ENCODE measurements around the gene CARS2. TPM values are rescaled to one million over a fixed set of nuclear protein-coding genes. Genes with fewer than 3 reads are reported as not detected.

The CARS2 gene
- total and polyA plus RNA-seq, 7 donors: 35.4 to 77.5 (median 45.7) TPM

- Histone ChIP-seq H3K4me1 (no peaks in the 10 kb centered on the region), H3K27ac (no peak overlapping the region), H3K27me3 (no peaks in the 10 kb centered on the region), H3K4me3 (no peak overlapping the region), H3K9me3 (no peaks in the 10 kb centered on the region), H3K36me3 (peaks cover 6 to 78% (median 28%) of the 10 kb centered on the region in 4 donors)
- no peak for DNase-seq
- intact Hi-C loops (cut with DNase I): no loop called here
- 83 to 84% methylated on average over 23 of the region's 23 CpGs for WGBS, 2 donors
- no peak for TF ChIP-seq EP300 (IDR thresholded peaks at IDR 0.05)
Measured at GRCh38 chr13:110665491-110666254, 40.2 kb downstream of the CARS2 start.

- Histone ChIP-seq H3K4me1 (no peaks in the 10 kb centered on the region), H3K36me3 (peaks cover 6 to 75% (median 27%) of the 10 kb centered on the region in 4 donors), H3K27ac (peak overlapping the region in 2 of 4 donors; percentile 10 to 54), H3K27me3 (no peaks in the 10 kb centered on the region), H3K9me3 (no peaks in the 10 kb centered on the region), H3K4me3 (no peak overlapping the region)
- intact Hi-C loops (cut with DNase I): no loop called here
- 93 to 96% methylated on average over 11 of the region's 11 CpGs for WGBS, 2 donors
- TF ChIP-seq POLR2A (IDR thresholded peaks at IDR 0.05): no peak
- no peak for TF ChIP-seq EP300 (IDR thresholded peaks at IDR 0.05)
- TF ChIP-seq, protein P1, sequence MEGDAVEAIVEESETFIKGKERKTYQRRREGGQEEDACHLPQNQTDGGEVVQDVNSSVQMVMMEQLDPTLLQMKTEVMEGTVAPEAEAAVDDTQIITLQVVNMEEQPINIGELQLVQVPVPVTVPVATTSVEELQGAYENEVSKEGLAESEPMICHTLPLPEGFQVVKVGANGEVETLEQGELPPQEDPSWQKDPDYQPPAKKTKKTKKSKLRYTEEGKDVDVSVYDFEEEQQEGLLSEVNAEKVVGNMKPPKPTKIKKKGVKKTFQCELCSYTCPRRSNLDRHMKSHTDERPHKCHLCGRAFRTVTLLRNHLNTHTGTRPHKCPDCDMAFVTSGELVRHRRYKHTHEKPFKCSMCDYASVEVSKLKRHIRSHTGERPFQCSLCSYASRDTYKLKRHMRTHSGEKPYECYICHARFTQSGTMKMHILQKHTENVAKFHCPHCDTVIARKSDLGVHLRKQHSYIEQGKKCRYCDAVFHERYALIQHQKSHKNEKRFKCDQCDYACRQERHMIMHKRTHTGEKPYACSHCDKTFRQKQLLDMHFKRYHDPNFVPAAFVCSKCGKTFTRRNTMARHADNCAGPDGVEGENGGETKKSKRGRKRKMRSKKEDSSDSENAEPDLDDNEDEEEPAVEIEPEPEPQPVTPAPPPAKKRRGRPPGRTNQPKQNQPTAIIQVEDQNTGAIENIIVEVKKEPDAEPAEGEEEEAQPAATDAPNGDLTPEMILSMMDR (IDR thresholded peaks at IDR 0.05): no peak
- TF ChIP-seq POLR2AphosphoS5 (IDR thresholded peaks at IDR 0.05): peak in 1 of 4 donors; percentile 3
- no peak for DNase-seq
Measured at GRCh38 chr13:110664673-110665072, 41.2 kb downstream of the CARS2 start.

DNA sequence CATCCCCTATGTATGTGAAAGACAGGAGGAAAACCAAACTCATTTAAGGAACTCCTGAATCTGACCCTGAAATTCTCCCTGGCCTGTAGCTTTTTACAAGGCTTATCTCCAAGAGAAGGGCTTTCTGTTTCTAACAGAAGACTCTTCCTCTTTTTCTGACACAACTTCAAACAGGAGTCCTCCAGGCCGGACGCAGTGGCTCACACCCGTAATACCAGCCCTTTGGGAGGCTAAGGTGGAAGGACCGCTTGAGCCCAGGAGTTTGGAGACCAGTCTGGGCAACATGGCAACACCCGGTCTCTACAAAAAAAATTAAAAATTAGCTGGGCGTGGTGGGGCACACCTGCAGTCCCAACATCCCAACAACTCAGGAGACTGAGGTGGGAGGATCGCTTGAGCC is 41.9 kb downstream of the CARS2 start:
- TF ChIP-seq POLR2AphosphoS5 (IDR thresholded peaks at IDR 0.05): no peak
- TF ChIP-seq, protein P1 (IDR thresholded peaks at IDR 0.05): no peak
- WGBS, 2 donors: 92 to 95% methylated on average over 7 of the region's 7 CpGs
- Histone ChIP-seq H3K9me3 (no peaks in the 10 kb centered on the region), H3K4me1 (no peaks in the 10 kb centered on the region), H3K4me3 (no peak overlapping the region), H3K36me3 (peaks cover 6 to 73% (median 25%) of the 10 kb centered on the region in 4 donors), H3K27ac (peak overlapping the region in 1 of 4 donors; percentile 54), H3K27me3 (no peaks in the 10 kb centered on the region)
- no peak for DNase-seq
- intact Hi-C loops (cut with DNase I): no loop called here

GRCh38 chr13:110663491-110663890 is 42.4 kb downstream of the CARS2 start:
- Histone ChIP-seq H3K27ac (peak overlapping the region in 1 of 4 donors; percentile 54), H3K27me3 (no peaks in the 10 kb centered on the region), H3K4me1 (no peaks in the 10 kb centered on the region), H3K9me3 (no peaks in the 10 kb centered on the region), H3K36me3 (peaks cover 6 to 68% (median 25%) of the 10 kb centered on the region in 4 donors), H3K4me3 (no peak overlapping the region)
- intact Hi-C loops (cut with DNase I): no loop called here
- 82% methylated on average over 7 of the region's 7 CpGs for WGBS, 2 donors
- no peak for DNase-seq
- TF ChIP-seq POLR2A (IDR thresholded peaks at IDR 0.05): no peak
- TF ChIP-seq EP300 (IDR thresholded peaks at IDR 0.05): no peak

- intact Hi-C loops (cut with DNase I): no loop called here
- Histone ChIP-seq H3K4me3 (no peak overlapping the region), H3K9me3 (no peaks in the 10 kb centered on the region), H3K27ac (peak overlapping the region in 1 of 4 donors; percentile 54), H3K27me3 (no peaks in the 10 kb centered on the region), H3K4me1 (no peaks in the 10 kb centered on the region), H3K36me3 (peaks cover 6 to 68% (median 25%) of the 10 kb centered on the region in 4 donors)
- TF ChIP-seq, protein P1 (IDR thresholded peaks at IDR 0.05): no peak
- TF ChIP-seq POLR2AphosphoS5 (IDR thresholded peaks at IDR 0.05) (no peak), EP300 (IDR thresholded peaks at IDR 0.05) (no peak), POLR2A (IDR thresholded peaks at IDR 0.05) (no peak)
- DNase-seq: no peak
- 97 to 98% methylated on average over 16 of the region's 16 CpGs for WGBS, 2 donors
Measured at GRCh38 chr13:110662777-110663443, 43.0 kb downstream of the CARS2 start.

Measured in sigmoid colon (tissue), 7 donors.